ENCODE results near the gene INPP5E. TPM values are rescaled to one million over a fixed set of nuclear protein-coding genes. Genes with fewer than 3 reads are reported as not detected.
A peak's percentile ranks its signal among the peaks of the same experiment; 100 is the strongest.

Gene INPP5E
- total RNA-seq, 3 donors from 2014 or later (not counting 1 experiment from before 2014, with no cell fraction given): 12.1 to 15.7 (median 14.4) TPM

DNA sequence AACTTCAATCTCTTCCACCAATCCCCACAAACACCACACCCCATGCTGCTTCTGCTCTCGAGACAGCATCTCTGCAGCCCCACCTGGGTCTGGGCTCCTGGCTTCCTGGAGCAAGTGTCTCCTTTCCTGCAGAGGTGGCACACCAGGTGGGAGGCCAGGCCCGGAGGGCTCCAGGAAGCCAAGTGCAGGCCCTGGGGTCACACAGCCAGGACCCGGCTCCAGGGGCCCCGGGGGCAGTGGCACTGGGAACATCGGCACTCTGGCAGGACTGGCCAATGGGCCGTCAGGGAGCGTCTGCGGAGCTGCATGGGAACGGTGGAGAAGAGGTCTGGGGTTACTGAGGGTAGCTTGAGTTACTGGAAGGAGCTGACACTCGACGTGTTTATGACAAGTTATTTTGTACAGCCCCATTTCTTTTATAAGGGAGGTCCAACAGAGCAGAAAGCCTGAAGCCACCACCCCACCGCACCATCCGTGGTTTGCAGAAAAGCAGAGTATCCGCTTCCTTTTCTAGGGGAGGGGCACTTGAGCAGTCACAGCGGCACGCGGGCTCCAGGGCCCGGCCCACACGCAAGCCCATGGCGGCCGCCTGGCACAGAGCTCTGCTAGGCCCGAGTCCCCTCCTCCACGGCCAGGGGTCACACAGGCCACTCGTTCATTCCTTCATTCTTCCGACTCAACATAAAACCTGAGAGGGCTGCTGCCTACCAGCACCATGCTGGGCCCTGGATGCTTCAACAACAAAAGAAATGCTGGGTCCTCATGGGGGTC lies 14.6 kb upstream of the INPP5E start:
- Mint-ChIP-seq H3K36me3 (no peaks in the 10 kb centered on the region), H3K27ac (no peak overlapping the region), H3K4me1 (no peaks in the 10 kb centered on the region), H3K9me3 (no peaks in the 10 kb centered on the region), H3K27me3 (ENCODE audit: low read depth in 2 of 2) (no peaks in the 10 kb centered on the region), H3K4me3 (no peak overlapping the region)
- intact Hi-C loops (cut with micrococcal nuclease): no loop called here
- Histone ChIP-seq H3K9me3 (ENCODE audit: control insufficient read depth, insufficient read depth, low read length) (no peaks in the 10 kb centered on the region), H3K27ac (ENCODE audit: low read length) (no peak overlapping the region), H3K4me1 (ENCODE audit: control insufficient read depth, insufficient read depth, low read length) (no peaks in the 10 kb centered on the region), H3K27me3 (ENCODE audit: control insufficient read depth, insufficient read depth, low read length) (no peaks in the 10 kb centered on the region), H3K36me3 (ENCODE audit: control insufficient read depth, insufficient read depth, low read length) (peaks cover 82% of the 10 kb centered on the region), H3K4me3 (ENCODE audit: low read length) (no peak overlapping the region)
- 94% methylated on average over 25 of the region's 25 CpGs for WGBS (ENCODE audit: insufficient coverage)
- no peak for TF ChIP-seq CTCF (IDR thresholded peaks at IDR 0.05)
- no peak for DNase-seq
- ATAC-seq: no peak

DNA sequence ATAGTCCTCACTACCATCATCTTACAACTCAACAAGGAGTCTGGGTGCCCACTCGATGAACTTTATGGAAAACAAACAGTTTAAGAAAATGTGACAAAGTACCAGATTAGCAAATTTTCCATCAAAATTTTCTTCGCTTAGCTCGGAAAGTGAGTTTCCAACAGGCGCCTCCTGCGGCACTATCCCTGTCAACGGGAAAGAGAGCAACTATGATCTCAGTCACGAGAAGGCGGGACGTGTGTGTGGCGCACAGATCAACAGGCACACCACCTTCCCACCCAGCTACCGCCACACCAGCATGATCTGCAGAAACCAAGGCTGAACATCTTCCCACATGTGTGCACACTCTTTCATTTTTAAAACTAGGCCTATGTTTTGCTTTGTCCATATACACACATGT lies 13.7 kb upstream of the INPP5E start:
- Mint-ChIP-seq H3K27me3 (ENCODE audit: low read depth in 2 of 2) (no peaks in the 10 kb centered on the region), H3K36me3 (no peaks in the 10 kb centered on the region)

GRCh38 chr9:136451221-136451877 lies 11.7 kb upstream of the INPP5E start:
- Histone ChIP-seq H3K27ac (ENCODE audit: low read length) (no peak overlapping the region), H3K9me3 (ENCODE audit: control insufficient read depth, insufficient read depth, low read length) (no peaks in the 10 kb centered on the region), H3K4me1 (ENCODE audit: control insufficient read depth, insufficient read depth, low read length) (no peaks in the 10 kb centered on the region), H3K4me3 (ENCODE audit: low read length) (no peak overlapping the region), H3K36me3 (ENCODE audit: control insufficient read depth, insufficient read depth, low read length) (peaks cover 85% of the 10 kb centered on the region), H3K27me3 (ENCODE audit: control insufficient read depth, insufficient read depth, low read length) (no peaks in the 10 kb centered on the region)
- ATAC-seq (no peak), DNase-seq (no peak)
- Mint-ChIP-seq H3K36me3 (peaks cover 14% of the 10 kb centered on the region), H3K9me3 (no peaks in the 10 kb centered on the region), H3K4me1 (no peaks in the 10 kb centered on the region), H3K4me3 (no peak overlapping the region), H3K27me3 (ENCODE audit: low read depth in 2 of 2) (no peaks in the 10 kb centered on the region), H3K27ac (peak overlapping the region in 1 of 2 donors; percentile 27)
- TF ChIP-seq CTCF (IDR thresholded peaks at IDR 0.05): no peak
- WGBS (ENCODE audit: insufficient coverage): 98% methylated on average over 26 of the region's 26 CpGs
- intact Hi-C loops (cut with micrococcal nuclease): no loop called here

More for the DNA sequence above, 13.7 kb upstream of the INPP5E start:
- ATAC-seq: no peak
- Mint-ChIP-seq H3K27ac (peak overlapping the region in 1 of 2 donors; percentile 10), H3K4me3 (no peak overlapping the region), H3K9me3 (no peaks in the 10 kb centered on the region), H3K4me1 (no peaks in the 10 kb centered on the region)
- H3K27ac ChIP-seq (ENCODE audit: low read length): no peak overlapping the region
- no peaks in the 10 kb centered on the region for H3K27me3 ChIP-seq (ENCODE audit: control insufficient read depth, insufficient read depth, low read length)
- 96% methylated on average over 11 of the region's 11 CpGs for WGBS (ENCODE audit: insufficient coverage)
- no peaks in the 10 kb centered on the region for H3K9me3 ChIP-seq (ENCODE audit: control insufficient read depth, insufficient read depth, low read length)
- DNase-seq: no peak
- intact Hi-C loops (cut with micrococcal nuclease): no loop called here
- peaks cover 81% of the 10 kb centered on the region for H3K36me3 ChIP-seq (ENCODE audit: control insufficient read depth, insufficient read depth, low read length)
- no peak overlapping the region for H3K4me3 ChIP-seq (ENCODE audit: low read length)
- TF ChIP-seq CTCF (IDR thresholded peaks at IDR 0.05): no peak
- no peaks in the 10 kb centered on the region for H3K4me1 ChIP-seq (ENCODE audit: control insufficient read depth, insufficient read depth, low read length)

Measured in natural killer cell (primary cell).